Endothelial cell of umbilical vein (primary cell): Measurements from ENCODE around the gene ZNF420. TPM values are rescaled to one million over a fixed set of nuclear protein-coding genes. Genes with fewer than 3 reads are reported as not detected.
"Not testable (repeated sequence)": the region's sequence is repeated elsewhere in the genome, so short reads cannot be mapped to it uniquely, and the experiment has no call there.

Source experiments
- BruUV-seq: library from RNA; stranded (reverse); fragments of 400-500 nt; replicated peaks from 2 replicates; lab custom pipeline; 2021; lab: Mats Ljungman, UMichigan
- CTCF ChIA-PET: fragments of 300-600, 350-600 bp; sonication (Branson Sonifier 250); formaldehyde crosslinking; loops from one replicate; lab custom pipeline; 2021; ENCODE audit warnings: antibody characterized with exemption, inconsistent platforms; lab: Charles Lee
- POLR2A ChIA-PET: fragments of 300-600, 350-600 bp; sonication (Branson Sonifier 250); formaldehyde crosslinking; loops from one replicate; lab custom pipeline; 2021; ENCODE audit warnings: antibody characterized with exemption, inconsistent platforms; lab: Charles Lee
- DNase-seq: peaks from one replicate; pipeline ENCODE4 v3.0.0-alpha.2; 2011; ENCODE audit warnings: low read depth, low spot score
- FAIRE-seq: peaks from 2 replicates; lab custom pipeline; 2011; peaks lifted over from hg19 to GRCh38; lab: Jason Lieb, UNC
- H2AFZ ChIP-seq: 2 replicates; pipeline ENCODE4 v1.6.0; 2012; ENCODE audit warnings: low read depth, low read length, control low read depth, inconsistent platforms
- H3K27ac ChIP-seq: 2 replicates; pipeline ENCODE4 v1.5.1; 2011; ENCODE audit warnings: low read depth, mild to moderate bottlenecking, control low read depth, low read length, moderate library complexity; ENCODE audit not compliant: insufficient read depth
- H3K27me3 ChIP-seq, 2 experiments: 2 replicates each; pipeline versions ENCODE4 v1.6.0 to v1.6.1; 2011; ENCODE audit warnings: low read length in 2 of 2, mixed read lengths in 1 of 2; ENCODE audit not compliant: control insufficient read depth in 2 of 2, insufficient read depth in 2 of 2
- H3K36me3 ChIP-seq, 2 experiments: 2 replicates in 1 of 2; 3 replicates in 1 of 2; pipeline ENCODE4 v1.5.1; 2011; ENCODE audit warnings: low read length in 2 of 2, mild to moderate bottlenecking in 1 of 2, moderate library complexity in 1 of 2; ENCODE audit not compliant: control insufficient read depth in 2 of 2, insufficient read depth in 2 of 2; ENCODE audit errors: extremely low read depth in 1 of 2
- H3K4me1 ChIP-seq: 3 replicates; pipeline ENCODE4 v1.5.1; 2011; ENCODE audit warnings: mild to moderate bottlenecking, low read length; ENCODE audit not compliant: control insufficient read depth, insufficient read depth; ENCODE audit errors: extremely low read depth
- H3K4me2 ChIP-seq: 2 replicates; pipeline ENCODE4 v1.6.1; 2011; ENCODE audit warnings: low read length, control low read depth, mixed read lengths; ENCODE audit not compliant: insufficient read depth
- H3K4me3 ChIP-seq, 3 experiments: fragments of 200-600 bp in 1 of 3; sonication (generic), shearing (Covaris generic) in 1 of 3; replicated peaks in 1 of 3; 2 replicates each; pipeline ENCODE4 v1.5.1; 2011 to 2016; ENCODE audit warnings: control low read depth in 3 of 3, low read length in 3 of 3, mild to moderate bottlenecking in 2 of 3, inconsistent platforms in 1 of 3, low read depth in 1 of 3, moderate library complexity in 1 of 3; ENCODE audit not compliant: insufficient read depth in 1 of 3
- H3K79me2 ChIP-seq: 2 replicates; pipeline ENCODE4 v1.6.0; 2012; ENCODE audit warnings: low read length, inconsistent platforms; ENCODE audit not compliant: control insufficient read depth, insufficient read depth
- H3K9ac ChIP-seq: replicated peaks from 2 replicates; pipeline ENCODE3; 2011; ENCODE audit warnings: low read length, control low read depth; ENCODE audit not compliant: insufficient read depth; ENCODE audit errors: extremely low read depth
- H3K9me1 ChIP-seq: replicated peaks from 3 replicates; pipeline ENCODE4 v1.6.0; 2011; ENCODE audit warnings: mild to moderate bottlenecking, low read length; ENCODE audit not compliant: control insufficient read depth, insufficient read depth; ENCODE audit errors: extremely low read depth
- H3K9me3 ChIP-seq: replicated peaks from 2 replicates; pipeline ENCODE4 v1.5.1; 2012; ENCODE audit warnings: low read length, inconsistent platforms; ENCODE audit not compliant: control insufficient read depth, insufficient read depth
- H4K20me1 ChIP-seq: replicated peaks from 2 replicates; pipeline ENCODE3; 2011; ENCODE audit warnings: mild to moderate bottlenecking, low read length; ENCODE audit not compliant: control insufficient read depth, insufficient read depth; ENCODE audit errors: extremely low read depth
- CTCF ChIP-seq, 2 donors: IDR thresholded peaks; 1 replicate in 1 of 2; 2 replicates in 1 of 2; pipeline ENCODE4 v1.5.1; 2011; ENCODE audit warnings: low read length in 2 of 2, mild to moderate bottlenecking in 2 of 2, moderate library complexity in 2 of 2, control low read depth in 1 of 2, inconsistent platforms in 1 of 2, low read depth in 1 of 2; ENCODE audit not compliant: insufficient read depth in 1 of 2; ENCODE audit errors: extremely low read depth in 1 of 2
- EZH2 ChIP-seq: IDR thresholded peaks from 2 replicates; pipeline ENCODE4 v1.6.1; 2012; ENCODE audit warnings: borderline replicate concordance, low read depth, mild to moderate bottlenecking, moderate library complexity, low read length, inconsistent platforms; ENCODE audit not compliant: severe bottlenecking
- FOS ChIP-seq: IDR thresholded peaks from 2 replicates; pipeline ENCODE4 v1.6.1; 2011; ENCODE audit warnings: mild to moderate bottlenecking, low read length, moderate library complexity, borderline replicate concordance; ENCODE audit not compliant: insufficient read depth
- GATA2 ChIP-seq: IDR thresholded peaks from 2 replicates; pipeline ENCODE4 v1.7.0; 2011; ENCODE audit warnings: low read depth, mild to moderate bottlenecking, moderate library complexity, mixed read lengths, low read length; ENCODE audit not compliant: insufficient read length, insufficient read depth
- JUN ChIP-seq: IDR thresholded peaks from 2 replicates; pipeline ENCODE4 v1.6.1; 2011; ENCODE audit warnings: borderline replicate concordance, low read depth; ENCODE audit not compliant: insufficient read length, insufficient read depth
- MAX ChIP-seq: IDR thresholded peaks from 2 replicates; pipeline ENCODE4 v1.6.1; 2011; ENCODE audit not compliant: insufficient read depth, insufficient read length
- MYC ChIP-seq: IDR thresholded peaks from one replicate; pipeline ENCODE4 v1.6.1; 2011; ENCODE audit warnings: mild to moderate bottlenecking, low read depth, low read length
- POLR2A ChIP-seq: IDR thresholded peaks from 2 replicates; pipeline ENCODE4 v1.6.1; 2012; ENCODE audit warnings: low read depth, mild to moderate bottlenecking, control low read depth, low read length
- POLR2AphosphoS5 ChIP-seq: IDR thresholded peaks from 2 replicates; pipeline ENCODE4 v1.6.1; 2012; ENCODE audit warnings: low read depth, mild to moderate bottlenecking, control low read depth, low read length, moderate library complexity; ENCODE audit not compliant: insufficient read depth
- dilution Hi-C: fragments of 300-500 bp; cut with MboI; formaldehyde crosslinking; loops from one replicate; pipeline ENCODE4 v1.15.0; 2019; ENCODE audit warnings: low sequenced_read_pairs; ENCODE audit not compliant: extremely low pct_ligation_motif_present
- intact Hi-C: fragments of 100-400 bp; cut with micrococcal nuclease; formaldehyde crosslinking; loops from one replicate; pipeline ENCODE4 v1.10.0; 2022
- polyA plus RNA-seq, 4 experiments: library from polyadenylated mRNA; depleted of rRNA in 3 of 4; stranded (reverse) in 3 of 4; unstranded in 1 of 4; fragments of >200 nt; gene quantifications; 2 replicates each; pipeline versions ENCODE4 v1.2.1 to v1.2.3, GENCODE V29; 2011 to 2012; ENCODE audit warnings: missing spikeins in 1 of 4
- total RNA-seq: library from RNA; stranded (reverse); gene quantifications from 2 replicates; pipeline ENCODE4 v1.2.3, GENCODE V29; 2021

Gene ZNF420
- total and polyA plus RNA-seq, 2 donors (not counting 3 experiments of a cell fraction or from before 2014, with no cell fraction given) = 1.3 to 5.3 TPM

DNA sequence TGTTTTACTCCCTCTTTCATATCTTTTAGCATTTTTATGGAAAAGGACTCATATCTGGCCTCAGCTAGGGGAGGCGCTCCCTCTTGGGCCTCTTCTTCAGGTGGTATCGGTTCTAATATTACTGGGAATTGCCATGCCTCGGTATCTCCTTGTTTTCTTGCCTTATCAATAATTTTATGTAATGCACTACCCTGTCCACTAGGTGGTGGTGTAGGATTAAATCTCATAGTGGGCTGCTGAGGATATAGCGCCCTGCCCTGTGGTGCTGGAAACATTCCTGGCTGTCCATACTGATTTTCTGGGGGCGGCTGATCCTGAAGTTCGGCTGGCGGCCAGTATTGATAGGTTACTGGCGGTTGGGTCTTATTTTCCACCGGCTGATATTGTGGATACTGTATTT, 35.8 kb downstream of the ZNF420 start:
- no TSS peak for BruUV-seq
- Histone ChIP-seq H3K4me2 (no peak overlapping the region), H3K36me3 (no peaks in the 10 kb centered on the region), H3K9me3 (no peaks in the 10 kb centered on the region), H3K4me3 (no peak overlapping the region), H3K9ac (no peak overlapping the region), H2AFZ (no peak overlapping the region), H4K20me1 (no peaks in the 10 kb centered on the region), H3K27me3 (no peaks in the 10 kb centered on the region), H3K27ac (no peak overlapping the region), H3K4me1 (no peaks in the 10 kb centered on the region), H3K9me1 (no peaks in the 10 kb centered on the region), H3K79me2 (no peaks in the 10 kb centered on the region)
- ChIA-PET POLR2A (no interaction called here), CTCF (no interaction called here)
- intact Hi-C loops = no loop called here
- DNase-seq (no peak), FAIRE-seq (no peak)
- TF ChIP-seq EZH2 (no peak), GATA2 (no peak), POLR2A (no peak), POLR2AphosphoS5 (no peak), FOS (no peak), MYC (no peak), CTCF (IDR thresholded peaks at IDR 0.05; ENCODE audit: extremely low read depth in 1 of 2, insufficient read depth in 1 of 2, low read depth in 1 of 2, low read length in 2 of 2) (no peak), MAX (no peak), JUN (no peak)
- dilution Hi-C loops = no loop called here

DNA sequence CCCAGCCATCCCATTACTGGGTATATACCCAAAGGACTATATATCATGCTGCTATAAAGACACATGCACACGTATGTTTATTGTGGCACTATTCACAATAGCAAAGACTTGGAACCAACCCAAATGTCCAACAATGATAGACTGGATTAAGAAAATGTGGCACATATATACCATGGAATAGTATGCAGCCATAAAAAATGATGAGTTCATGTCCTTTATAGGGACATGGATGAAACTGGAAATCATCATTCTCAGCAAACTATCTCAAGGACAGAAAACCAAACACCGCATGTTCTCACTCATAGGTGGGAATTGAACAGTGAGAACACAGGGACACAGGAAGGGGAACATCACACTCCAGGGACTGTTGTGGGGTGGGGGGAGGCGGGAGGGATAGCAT, 43.9 kb downstream of the ZNF420 start:
- BruUV-seq, intact Hi-C loops, H3K36me3 ChIP-seq, H3K9ac ChIP-seq, FAIRE-seq, H3K4me2 ChIP-seq, H3K9me1 ChIP-seq, H3K27ac ChIP-seq, DNase-seq, POLR2A ChIA-PET, H3K9me3 ChIP-seq, dilution Hi-C loops, H3K27me3 ChIP-seq, CTCF ChIA-PET, H2AFZ ChIP-seq, H4K20me1 ChIP-seq, H3K4me3 ChIP-seq, H3K79me2 ChIP-seq, H3K4me1 ChIP-seq: not testable (repeated sequence)
